Right atrium auricular region (tissue), 2 donors: Measurements from ENCODE around the gene IFNL3. TPM values are rescaled to one million over a fixed set of nuclear protein-coding genes. Genes with fewer than 3 reads are reported as not detected.
A peak's percentile ranks its signal among the peaks of the same experiment; 100 is the strongest.

Source experiments
- DNase-seq: peaks from one replicate; pipeline ENCODE4 v3.0.0-alpha.2; 2019; ENCODE audit warnings: low spot score
- H3K27ac ChIP-seq, 2 donors: fragments of 200-600 bp; sonication (generic); 1 replicate in 1 of 2; 2 replicates in 1 of 2; pipeline ENCODE4 v1.5.1; 2016 to 2019
- H3K27me3 ChIP-seq, 2 donors: fragments of 200-600 bp; sonication (generic); one replicate each; pipeline versions ENCODE4 v1.5.1 to v1.6.0; 2017 to 2019
- H3K36me3 ChIP-seq: fragments of 200-600 bp; sonication (generic); one replicate; pipeline ENCODE4 v1.5.1; 2016
- H3K4me1 ChIP-seq, 2 donors: fragments of 200-600 bp; sonication (generic); one replicate each; pipeline versions ENCODE4 v1.5.1 to v1.6.0; 2017 to 2019
- H3K4me3 ChIP-seq, 2 donors: fragments of 200-600 bp; sonication (generic); 1 replicate in 1 of 2; 2 replicates in 1 of 2; pipeline ENCODE4 v1.5.1; 2017 to 2019; ENCODE audit warnings: mild to moderate bottlenecking in 1 of 2, moderate library complexity in 1 of 2
- H3K9me3 ChIP-seq, 2 donors: fragments of 200-600 bp; sonication (generic); one replicate each; pipeline ENCODE4 v1.5.1; 2019
- total RNA-seq, 2 donors: library from RNA; depleted of rRNA; stranded (reverse); fragments of >200 nt; gene quantifications; one replicate each; pipeline ENCODE4 v1.1.0, GENCODE V29; 2016
- TF ChIP-seq, protein P1 (sequence below), 2 donors: fragments of 200-600 bp; sonication (generic); IDR thresholded peaks; one replicate each; pipeline ENCODE4 v1.5.1; 2019; ENCODE audit warnings: antibody characterized with exemption in 2 of 2

The IFNL3 gene
- total RNA-seq, 2 donors from 2014 or later: not detected

DNA sequence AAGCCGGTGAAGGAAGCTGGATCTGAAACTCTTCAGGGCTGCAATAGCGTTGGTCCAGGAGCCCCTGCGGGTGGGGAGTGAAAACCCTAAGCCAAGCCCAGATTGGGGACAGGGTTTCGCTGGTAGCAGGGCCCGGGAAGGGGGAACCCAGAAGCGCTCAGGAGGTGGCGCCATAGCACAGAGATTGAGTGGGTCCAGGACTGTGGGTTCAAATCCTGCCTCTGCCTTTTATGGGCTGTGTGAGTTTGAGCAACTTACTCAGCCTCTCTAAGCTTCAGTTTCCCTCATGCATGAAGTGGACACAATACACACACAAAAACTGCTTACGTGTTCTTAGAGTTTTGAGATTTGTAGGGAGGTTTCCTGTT is 32.4 kb downstream of the IFNL3 start:
- H3K9me3 ChIP-seq: peaks cover 0 to 18% of the 10 kb centered on the region in 2 donors
- no peaks in the 10 kb centered on the region for H3K4me1 ChIP-seq
- TF ChIP-seq, protein P1, sequence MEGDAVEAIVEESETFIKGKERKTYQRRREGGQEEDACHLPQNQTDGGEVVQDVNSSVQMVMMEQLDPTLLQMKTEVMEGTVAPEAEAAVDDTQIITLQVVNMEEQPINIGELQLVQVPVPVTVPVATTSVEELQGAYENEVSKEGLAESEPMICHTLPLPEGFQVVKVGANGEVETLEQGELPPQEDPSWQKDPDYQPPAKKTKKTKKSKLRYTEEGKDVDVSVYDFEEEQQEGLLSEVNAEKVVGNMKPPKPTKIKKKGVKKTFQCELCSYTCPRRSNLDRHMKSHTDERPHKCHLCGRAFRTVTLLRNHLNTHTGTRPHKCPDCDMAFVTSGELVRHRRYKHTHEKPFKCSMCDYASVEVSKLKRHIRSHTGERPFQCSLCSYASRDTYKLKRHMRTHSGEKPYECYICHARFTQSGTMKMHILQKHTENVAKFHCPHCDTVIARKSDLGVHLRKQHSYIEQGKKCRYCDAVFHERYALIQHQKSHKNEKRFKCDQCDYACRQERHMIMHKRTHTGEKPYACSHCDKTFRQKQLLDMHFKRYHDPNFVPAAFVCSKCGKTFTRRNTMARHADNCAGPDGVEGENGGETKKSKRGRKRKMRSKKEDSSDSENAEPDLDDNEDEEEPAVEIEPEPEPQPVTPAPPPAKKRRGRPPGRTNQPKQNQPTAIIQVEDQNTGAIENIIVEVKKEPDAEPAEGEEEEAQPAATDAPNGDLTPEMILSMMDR (IDR thresholded peaks at IDR 0.05): peak in 1 of 2 donors; percentile 20
- H3K36me3 ChIP-seq: no peaks in the 10 kb centered on the region
- no peaks in the 10 kb centered on the region for H3K27me3 ChIP-seq
- DNase-seq: no peak
- H3K27ac ChIP-seq: no peak overlapping the region
- no peak overlapping the region for H3K4me3 ChIP-seq

DNA sequence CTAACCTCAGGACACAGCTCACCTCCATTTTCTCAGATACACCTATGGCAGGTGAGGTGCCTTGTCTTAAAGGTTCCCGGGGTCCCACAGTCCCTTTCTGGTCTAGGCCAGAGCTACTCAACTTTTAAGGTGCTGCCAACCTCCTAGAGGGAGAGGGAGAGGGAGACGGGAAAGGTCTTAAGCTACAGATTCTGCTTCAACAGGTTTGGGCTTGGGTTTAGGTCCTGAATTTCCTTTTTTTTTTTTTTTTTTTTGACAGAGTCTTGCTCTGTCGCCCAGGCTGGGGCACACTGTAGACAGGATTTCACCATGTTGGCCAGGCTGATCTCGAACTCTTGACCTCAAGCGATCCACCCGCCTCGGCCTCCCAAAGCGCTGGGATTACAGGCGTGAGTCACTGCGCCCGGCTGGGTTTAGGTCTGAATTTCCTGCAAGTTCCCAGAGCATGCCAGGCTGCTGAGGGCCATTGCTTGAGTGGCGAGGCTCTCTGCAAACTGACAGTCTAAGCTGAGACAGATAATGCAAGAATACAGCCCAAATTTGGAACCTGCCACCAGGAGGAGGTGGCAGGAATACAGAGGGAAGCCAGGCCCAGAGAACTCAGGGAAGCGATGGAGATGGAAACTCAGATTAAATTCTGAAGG is 33.0 kb downstream of the IFNL3 start:
- no peak for DNase-seq
- Histone ChIP-seq H3K4me1 (no peaks in the 10 kb centered on the region), H3K27me3 (no peaks in the 10 kb centered on the region), H3K9me3 (peaks cover 0 to 14% of the 10 kb centered on the region in 2 donors), H3K36me3 (no peaks in the 10 kb centered on the region), H3K27ac (no peak overlapping the region), H3K4me3 (no peak overlapping the region)
- TF ChIP-seq, protein P1 (IDR thresholded peaks at IDR 0.05): no peak

DNA sequence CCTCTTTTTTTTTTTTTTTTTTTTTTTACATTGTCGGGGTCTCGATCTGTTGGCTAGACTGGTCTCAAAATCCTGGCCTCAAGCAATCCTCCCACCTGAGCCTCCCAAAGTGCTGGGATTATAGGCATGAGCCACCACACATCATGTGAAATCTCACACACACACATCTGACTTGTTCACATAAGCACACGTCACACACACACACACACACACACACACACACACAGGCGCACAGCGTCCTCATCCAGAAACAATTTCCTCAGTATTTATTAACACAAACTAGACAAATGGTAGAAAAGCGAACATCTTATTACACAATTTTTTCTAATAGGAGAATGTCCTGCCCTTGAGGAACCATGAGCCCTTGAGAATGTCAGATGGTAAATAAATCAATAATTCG is 35.6 kb downstream of the IFNL3 start:
- peaks cover 0 to under 1% of the 10 kb centered on the region in 2 donors for H3K27me3 ChIP-seq
- TF ChIP-seq, protein P1 (IDR thresholded peaks at IDR 0.05): no peak

DNA sequence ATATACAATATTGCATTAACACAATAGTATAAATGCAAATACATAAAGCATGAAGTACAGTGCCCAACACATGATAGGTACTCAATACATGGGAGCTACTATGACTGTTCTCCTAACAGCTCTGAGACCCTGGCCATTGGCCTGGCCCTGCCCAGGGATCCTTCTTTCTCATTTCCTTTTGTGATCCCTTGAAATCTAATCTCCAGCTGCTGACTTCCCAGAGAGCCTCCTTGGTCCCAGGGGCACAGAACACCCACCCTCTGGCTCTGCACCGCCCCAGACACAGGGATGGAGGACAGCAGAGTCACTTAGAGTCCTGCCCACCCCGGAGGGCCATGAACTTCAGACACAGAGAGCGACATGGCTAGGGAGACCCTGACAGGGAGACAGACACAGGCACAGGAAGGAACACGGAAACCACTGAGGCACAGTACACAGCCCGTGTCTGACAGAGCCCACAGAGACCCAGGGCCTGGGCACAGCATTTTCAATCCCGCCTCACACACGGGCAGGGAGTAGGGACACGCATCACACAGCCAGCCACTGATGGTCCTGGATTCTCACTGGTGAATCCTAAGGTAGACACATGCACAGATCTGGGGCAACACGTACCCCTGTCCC is 36.5 kb downstream of the IFNL3 start:
- peaks cover 0 to 10% of the 10 kb centered on the region in 2 donors for H3K27me3 ChIP-seq

More for the DNA sequence above, 35.6 kb downstream of the IFNL3 start:
- Histone ChIP-seq H3K4me3 (no peak overlapping the region), H3K36me3 (no peaks in the 10 kb centered on the region), H3K27ac (no peak overlapping the region), H3K9me3 (no peaks in the 10 kb centered on the region), H3K4me1 (no peaks in the 10 kb centered on the region)
- DNase-seq: no peak

DNA sequence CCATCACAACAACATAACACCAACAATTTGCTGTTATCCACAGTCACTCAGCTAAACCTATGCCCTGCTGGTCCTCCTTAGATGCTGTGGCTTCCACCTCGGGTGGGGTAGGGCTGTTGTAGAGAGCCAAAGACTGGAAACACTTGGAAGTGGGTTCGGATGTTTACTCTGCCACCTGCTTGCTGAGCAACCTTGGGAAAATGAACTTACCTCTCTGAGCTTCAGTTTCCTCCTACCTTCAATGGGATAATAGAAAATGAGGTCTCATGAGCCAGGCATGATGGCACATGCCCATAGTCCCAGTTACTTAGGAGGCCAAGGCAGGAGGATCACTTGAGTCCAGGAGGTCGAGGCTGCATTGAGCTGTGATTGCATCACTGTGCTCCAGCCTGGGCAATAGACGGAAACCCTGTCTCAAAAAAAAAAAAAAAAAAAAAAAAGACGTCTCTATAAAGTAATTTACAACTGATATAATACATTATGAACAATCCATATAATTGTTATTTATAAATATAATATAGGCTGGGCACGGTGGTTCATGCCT is 37.4 kb downstream of the IFNL3 start:
- TF ChIP-seq, protein P1 (IDR thresholded peaks at IDR 0.05): no peak
- peaks cover 0 to 14% of the 10 kb centered on the region in 2 donors for H3K27me3 ChIP-seq
- H3K36me3 ChIP-seq: no peaks in the 10 kb centered on the region
- no peak overlapping the region for H3K27ac ChIP-seq
- no peaks in the 10 kb centered on the region for H3K9me3 ChIP-seq
- DNase-seq: no peak
- no peak overlapping the region for H3K4me3 ChIP-seq
- H3K4me1 ChIP-seq: peaks cover 0 to 3% of the 10 kb centered on the region in 2 donors

More for the DNA sequence above, 36.5 kb downstream of the IFNL3 start:
- no peak for DNase-seq
- Histone ChIP-seq H3K9me3 (no peaks in the 10 kb centered on the region), H3K27ac (no peak overlapping the region), H3K36me3 (no peaks in the 10 kb centered on the region), H3K4me1 (peaks cover 0 to 3% of the 10 kb centered on the region in 2 donors), H3K4me3 (no peak overlapping the region)
- TF ChIP-seq, protein P1 (IDR thresholded peaks at IDR 0.05): no peak
